Measurements from ENCODE around the gene HSPA12A. TPM values are rescaled to one million over a fixed set of nuclear protein-coding genes. Genes with fewer than 3 reads are reported as not detected.

HSPA12A gene
- total and polyA plus RNA-seq, 9 of the 15 experiments (the other 6 are each of a cell fraction or from before 2014, with no cell fraction given), result 0.01 to 0.18 (median 0.04) TPM; not detected in 4

DNA sequence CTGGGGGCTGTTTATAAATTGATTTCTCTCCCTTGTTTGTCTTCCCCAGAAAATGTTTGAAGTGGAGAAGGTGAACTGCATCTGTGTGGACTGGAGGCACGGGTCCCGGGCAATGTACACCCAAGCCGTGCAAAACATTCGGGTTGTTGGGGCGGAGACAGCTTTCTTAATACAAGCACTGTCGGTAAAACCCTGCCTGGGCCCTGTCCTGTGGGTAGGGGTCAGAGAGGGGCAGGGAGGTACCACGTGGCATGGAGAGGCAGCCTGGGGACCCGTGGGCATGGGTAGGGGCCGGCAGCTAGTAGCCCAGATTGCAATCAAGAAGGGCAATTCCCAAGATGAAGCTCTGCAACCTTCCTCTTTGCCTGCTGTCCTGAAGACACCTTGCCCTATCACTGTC, 115.6 kb downstream of the HSPA12A start:
- in situ Hi-C loops (cut with MboI), result no loop called here
- no peak overlapping the region for H3K4me2 ChIP-seq (ENCODE audit: insufficient read depth, low read length)
- 4% methylated on average over 9 of the region's 9 CpGs for WGBS (ENCODE audit: insufficient coverage, low coverage, missing lambda C conversion rate)
- H3K9ac ChIP-seq (ENCODE audit: insufficient read depth in 1 of 2, low read depth in 2 of 2, low read length in 2 of 2), result no peak overlapping the region
- H3K36me3 ChIP-seq (ENCODE audit: control insufficient read depth, insufficient read depth, low read length), result no peaks in the 10 kb centered on the region
- FAIRE-seq (no peak), DNase-seq (ENCODE audit: extremely low read depth in 1 of 4, low spot score in 3 of 4) (no peak), ATAC-seq (no peak)
- no peaks in the 10 kb centered on the region for H3K79me2 ChIP-seq (ENCODE audit: control insufficient read depth, insufficient read depth, low read length)
- intact Hi-C loops (cut with micrococcal nuclease), result no loop called here
- H3K9me1 ChIP-seq (ENCODE audit: control insufficient read depth, insufficient read depth, low read length), result no peaks in the 10 kb centered on the region
- no TSS peak for BruUV-seq (replicated peaks)
- no peaks in the 10 kb centered on the region for H3K9me3 ChIP-seq (replicated peaks; ENCODE audit: control insufficient read depth, insufficient read depth, low read depth, low read length)
- H2AFZ ChIP-seq (ENCODE audit: low read depth, low read length), result no peak overlapping the region
- TF ChIP-seq PHTF2 (CRISPR knock-in tag; IDR thresholded peaks at IDR 0.05), result no peak
- TF ChIP-seq JUN (IDR thresholded peaks at IDR 0.05; ENCODE audit: borderline replicate concordance, low read depth, low read length), result no peak
- no peak for TF ChIP-seq JUN (CRISPR knock-in tag; IDR thresholded peaks at IDR 0.05; ENCODE audit: borderline replicate concordance)
- TF ChIP-seq ZNF232 (CRISPR knock-in tag; IDR thresholded peaks at IDR 0.05), result no peak
- TF ChIP-seq RBFOX2 (IDR thresholded peaks at IDR 0.05; ENCODE audit: low read depth, low read length), result no peak
- TF ChIP-seq ERF (CRISPR knock-in tag; IDR thresholded peaks at IDR 0.05), result no peak
- no peak for TF ChIP-seq NCOA2 (IDR thresholded peaks at IDR 0.05; ENCODE audit: partially characterized antibody in 2 of 2)
- TF ChIP-seq ZBTB17 (CRISPR knock-in tag; IDR thresholded peaks at IDR 0.05), result no peak
- no peak for TF ChIP-seq TBP (optimal IDR thresholded peaks at IDR 0.05; ENCODE audit: low read depth, low read length)
- TF ChIP-seq, protein P1, sequence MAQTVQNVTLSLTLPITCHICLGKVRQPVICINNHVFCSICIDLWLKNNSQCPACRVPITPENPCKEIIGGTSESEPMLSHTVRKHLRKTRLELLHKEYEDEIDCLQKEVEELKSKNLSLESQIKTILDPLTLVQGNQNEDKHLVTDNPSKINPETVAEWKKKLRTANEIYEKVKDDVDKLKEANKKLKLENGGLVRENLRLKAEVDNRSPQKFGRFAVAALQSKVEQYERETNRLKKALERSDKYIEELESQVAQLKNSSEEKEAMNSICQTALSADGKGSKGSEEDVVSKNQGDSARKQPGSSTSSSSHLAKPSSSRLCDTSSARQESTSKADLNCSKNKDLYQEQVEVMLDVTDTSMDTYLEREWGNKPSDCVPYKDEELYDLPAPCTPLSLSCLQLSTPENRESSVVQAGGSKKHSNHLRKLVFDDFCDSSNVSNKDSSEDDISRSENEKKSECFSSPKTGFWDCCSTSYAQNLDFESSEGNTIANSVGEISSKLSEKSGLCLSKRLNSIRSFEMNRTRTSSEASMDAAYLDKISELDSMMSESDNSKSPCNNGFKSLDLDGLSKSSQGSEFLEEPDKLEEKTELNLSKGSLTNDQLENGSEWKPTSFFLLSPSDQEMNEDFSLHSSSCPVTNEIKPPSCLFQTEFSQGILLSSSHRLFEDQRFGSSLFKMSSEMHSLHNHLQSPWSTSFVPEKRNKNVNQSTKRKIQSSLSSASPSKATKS (CRISPR knock-in tag; IDR thresholded peaks at IDR 0.05), result no peak
- H3K27me3 ChIP-seq (ENCODE audit: control insufficient read depth in 2 of 2, insufficient read depth in 2 of 2, low read length in 2 of 2), result peaks cover 0 to 8% of the 10 kb centered on the region in 2 experiments; a peak in 2 of 5 replicates
- H3K4me1 ChIP-seq (replicated peaks in 1 of 2; ENCODE audit: control insufficient read depth in 2 of 2, insufficient read depth in 2 of 2, low read length in 2 of 2), result peaks cover 0 to 6% of the 10 kb centered on the region in 2 experiments; a peak in 1 of 5 replicates
- H3K4me3 ChIP-seq, result no peak overlapping the region
- POLR2A ChIA-PET, result interaction anchor here (0.5 to 0.6 kb wide), 4 partner anchors 15 to 161 kb away, joined by 3 read pairs; no protein-coding TSS in a partner anchor
- no peaks in the 10 kb centered on the region for H4K20me1 ChIP-seq (replicated peaks; ENCODE audit: control insufficient read depth, insufficient read depth, low read length)
- CTCF ChIA-PET (ENCODE audit: low intra/inter-chr PET ratio), result no interaction called here
- H3K27ac ChIP-seq (ENCODE audit: extremely low read depth, low read depth, low read length), result no peak overlapping the region

Measured in K562 (cell line).